ENCODE data around the gene CCDC192.

CCDC192 gene

GRCh38 chr5:127961006-127961762 lies 258.0 kb downstream of the CCDC192 start:
- no peak for DNase-seq (ENCODE audit: insufficient read length, low spot score)
- no peak for TF ChIP-seq POLR2A (IDR thresholded peaks at IDR 0.05; ENCODE audit: low read depth, low read length)
- FAIRE-seq = no peak

- no peak for DNase-seq (ENCODE audit: insufficient read length, low spot score)
- FAIRE-seq = no peak
- no peak for TF ChIP-seq POLR2A (IDR thresholded peaks at IDR 0.05; ENCODE audit: low read depth, low read length)
Measured at GRCh38 chr5:127961763-127962145, 258.6 kb downstream of the CCDC192 start.

- TF ChIP-seq POLR2A (IDR thresholded peaks at IDR 0.05; ENCODE audit: low read depth, low read length) = no peak
- no peak for DNase-seq (ENCODE audit: insufficient read length, low spot score)
- FAIRE-seq = no peak
Measured at GRCh38 chr5:127962491-127962890, 259.3 kb downstream of the CCDC192 start.

GRCh38 chr5:127963233-127963632 lies 260.0 kb downstream of the CCDC192 start:
- FAIRE-seq = no peak
- TF ChIP-seq POLR2A (IDR thresholded peaks at IDR 0.05; ENCODE audit: low read depth, low read length) = no peak
- DNase-seq (ENCODE audit: insufficient read length, low spot score) = no peak

GRCh38 chr5:127963931-127964330 lies 260.7 kb downstream of the CCDC192 start:
- no peak for FAIRE-seq
- no peak for TF ChIP-seq POLR2A (IDR thresholded peaks at IDR 0.05; ENCODE audit: low read depth, low read length)
- no peak for DNase-seq (ENCODE audit: insufficient read length, low spot score)

- no peak for TF ChIP-seq POLR2A (IDR thresholded peaks at IDR 0.05; ENCODE audit: low read depth, low read length)
- no peak for FAIRE-seq
- DNase-seq (ENCODE audit: insufficient read length, low spot score) = no peak
Measured at GRCh38 chr5:127967323-127967982, 264.3 kb downstream of the CCDC192 start.

- no peak for TF ChIP-seq POLR2A (IDR thresholded peaks at IDR 0.05; ENCODE audit: low read depth, low read length)
- DNase-seq (ENCODE audit: insufficient read length, low spot score) = no peak
- no peak for FAIRE-seq
Measured at GRCh38 chr5:127967983-127968592, 264.9 kb downstream of the CCDC192 start.

GRCh38 chr5:127969002-127969401 lies 265.8 kb downstream of the CCDC192 start:
- no peak for FAIRE-seq
- no peak for TF ChIP-seq POLR2A (IDR thresholded peaks at IDR 0.05; ENCODE audit: low read depth, low read length)

GRCh38 chr5:127969651-127970050 lies 266.5 kb downstream of the CCDC192 start:
- TF ChIP-seq POLR2A (IDR thresholded peaks at IDR 0.05; ENCODE audit: low read depth, low read length) = no peak
- FAIRE-seq (no peak), DNase-seq (ENCODE audit: insufficient read length, low spot score) (no peak)

More at GRCh38 chr5:127969002-127969401, 265.8 kb downstream of the CCDC192 start:
- DNase-seq (ENCODE audit: insufficient read length, low spot score) = no peak

GRCh38 chr5:127970081-127970480 lies 266.9 kb downstream of the CCDC192 start:
- no peak for FAIRE-seq
- no peak for DNase-seq (ENCODE audit: insufficient read length, low spot score)
- TF ChIP-seq POLR2A (IDR thresholded peaks at IDR 0.05; ENCODE audit: low read depth, low read length) = no peak

- no peak for TF ChIP-seq POLR2A (IDR thresholded peaks at IDR 0.05; ENCODE audit: low read depth, low read length)
- FAIRE-seq (no peak), DNase-seq (ENCODE audit: insufficient read length, low spot score) (no peak)
Measured at GRCh38 chr5:127970854-127971425, 267.7 kb downstream of the CCDC192 start.

GRCh38 chr5:127975961-127976360 lies 272.8 kb downstream of the CCDC192 start:
- FAIRE-seq = no peak
- no peak for DNase-seq (ENCODE audit: insufficient read length, low spot score)
- TF ChIP-seq POLR2A (IDR thresholded peaks at IDR 0.05; ENCODE audit: low read depth, low read length) = no peak

GRCh38 chr5:127976525-127976924 lies 273.3 kb downstream of the CCDC192 start:
- DNase-seq (ENCODE audit: insufficient read length, low spot score) = no peak
- FAIRE-seq = no peak
- TF ChIP-seq POLR2A (IDR thresholded peaks at IDR 0.05; ENCODE audit: low read depth, low read length) = no peak

GRCh38 chr5:127976991-127977717 lies 274.0 kb downstream of the CCDC192 start:
- FAIRE-seq (no peak), DNase-seq (ENCODE audit: insufficient read length, low spot score) (no peak)
- TF ChIP-seq POLR2A (IDR thresholded peaks at IDR 0.05; ENCODE audit: low read depth, low read length) = no peak

Measured in H54 (cell line).